Spleen (tissue), 7 donors: ENCODE data around the gene PRKCH.

Experiments
- CTCF ChIP-seq, 11 experiments: fragments of 200-600 bp in 7 of 11; fragments of 450-650 bp in 4 of 11; sonication (generic) in 4 of 11; IDR thresholded peaks in 8 of 11; conservative IDR thresholded peaks in 3 of 11; 1 replicate in 7 of 11; 2 replicates in 4 of 11; pipeline versions ENCODE4 v1.4.0 to v1.8.0; 2016 to 2021; ENCODE audit warnings: antibody characterized with exemption in 11 of 11, inconsistent platforms in 4 of 11, mild to moderate bottlenecking in 1 of 11
- POLR2A ChIP-seq, 3 donors: fragments of 450-650 bp; IDR thresholded peaks; one replicate each; pipeline ENCODE4 v1.5.1; 2017; ENCODE audit warnings: antibody characterized with exemption in 3 of 3, mild to moderate bottlenecking in 1 of 3
- donor health status: DM: no; HTN: no; CAD: no; lungs with moderate emphysema.
- donor health status: DM: no; HTN: no; CAD: no.
- donor health status: DM: no; HTN: no; CAD: no.

- TF ChIP-seq CTCF (IDR thresholded peaks at IDR 0.05 in 8 of 11, conservative IDR thresholded peaks at IDR 0.05 in 3 of 11) (no peak), POLR2A (IDR thresholded peaks at IDR 0.05) (no peak)
Measured at GRCh38 chr14:61396694-61397093, 75.3 kb downstream of the PRKCH start.
